B cell (primary cell): ENCODE results near the gene C10orf90.

Source experiments
- EZH2 ChIP-seq: IDR thresholded peaks from 2 replicates; pipeline ENCODE4 v1.6.1; 2012; ENCODE audit warnings: borderline replicate concordance, low read depth, mild to moderate bottlenecking, moderate library complexity, low read length; ENCODE audit not compliant: insufficient read depth, poor library complexity, severe bottlenecking
- TF ChIP-seq, protein P1 (sequence below): fragments of 200-600 bp; IDR thresholded peaks from one replicate; pipeline ENCODE4 v1.8.0; 2022; ENCODE audit warnings: antibody characterized with exemption, mild to moderate bottlenecking

- TF ChIP-seq, protein P1, sequence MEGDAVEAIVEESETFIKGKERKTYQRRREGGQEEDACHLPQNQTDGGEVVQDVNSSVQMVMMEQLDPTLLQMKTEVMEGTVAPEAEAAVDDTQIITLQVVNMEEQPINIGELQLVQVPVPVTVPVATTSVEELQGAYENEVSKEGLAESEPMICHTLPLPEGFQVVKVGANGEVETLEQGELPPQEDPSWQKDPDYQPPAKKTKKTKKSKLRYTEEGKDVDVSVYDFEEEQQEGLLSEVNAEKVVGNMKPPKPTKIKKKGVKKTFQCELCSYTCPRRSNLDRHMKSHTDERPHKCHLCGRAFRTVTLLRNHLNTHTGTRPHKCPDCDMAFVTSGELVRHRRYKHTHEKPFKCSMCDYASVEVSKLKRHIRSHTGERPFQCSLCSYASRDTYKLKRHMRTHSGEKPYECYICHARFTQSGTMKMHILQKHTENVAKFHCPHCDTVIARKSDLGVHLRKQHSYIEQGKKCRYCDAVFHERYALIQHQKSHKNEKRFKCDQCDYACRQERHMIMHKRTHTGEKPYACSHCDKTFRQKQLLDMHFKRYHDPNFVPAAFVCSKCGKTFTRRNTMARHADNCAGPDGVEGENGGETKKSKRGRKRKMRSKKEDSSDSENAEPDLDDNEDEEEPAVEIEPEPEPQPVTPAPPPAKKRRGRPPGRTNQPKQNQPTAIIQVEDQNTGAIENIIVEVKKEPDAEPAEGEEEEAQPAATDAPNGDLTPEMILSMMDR: no peak
- TF ChIP-seq EZH2: no peak
These were observed 133.8 kb downstream of the C10orf90 start for GRCh38 chr10:126536656-126537055.
